GM12878 (cell line): ENCODE data around the gene CD34. TPM values are rescaled to one million over a fixed set of nuclear protein-coding genes. Genes with fewer than 3 reads are reported as not detected.
A peak's percentile ranks its signal among the peaks of the same experiment; 100 is the strongest.

ENCODE experiments used
- ATAC-seq: fragments of 200-7000 bp; cut with Tn5 transposase; 3 replicates; pipeline ENCODE4 v1.9.1; 2020; ENCODE audit warnings: mild to moderate bottlenecking, moderate library complexity
- BruUV-seq: library from RNA; stranded (reverse); fragments of 400-500 nt; replicated peaks from 2 replicates; lab custom pipeline; 2021; lab: Mats Ljungman, UMichigan
- CTCF ChIA-PET: fragments of 300-600 bp; sonication (Branson Sonifier 250); formaldehyde crosslinking; extraction: SDS; loops from one replicate; lab custom pipeline; 2021; ENCODE audit warnings: inconsistent platforms; lab: Yijun Ruan, JAX
- POLR2A ChIA-PET: fragments of 350-600 bp; formaldehyde crosslinking; extraction: SDS; loops from one replicate; lab custom pipeline; 2021; ENCODE audit warnings: inconsistent platforms; lab: Charles Lee
- RAD21 ChIA-PET: fragments of 300-600 bp; sonication (Branson Sonifier 250); formaldehyde crosslinking; loops from one replicate; lab custom pipeline; 2023; ENCODE audit warnings: antibody characterized with exemption; ENCODE audit not compliant: unreplicated experiment; lab: Charles Lee
- SMC1A ChIA-PET: fragments of 300-600 bp; sonication (Branson Sonifier 250); formaldehyde crosslinking; loops from one replicate; lab custom pipeline; 2023; ENCODE audit not compliant: unreplicated experiment, uncharacterized antibody; lab: Charles Lee
- DNase-seq: peaks from one replicate; pipeline ENCODE4 v3.0.0-alpha.2; 2011; ENCODE audit warnings: low read depth, low spot score
- FAIRE-seq: peaks from 3 replicates; lab custom pipeline; 2011; peaks lifted over from hg19 to GRCh38; lab: Jason Lieb, UNC
- H2AFZ ChIP-seq: 2 replicates; pipeline ENCODE4 v1.6.0; 2011; ENCODE audit warnings: low read depth, low read length, control low read depth; ENCODE audit not compliant: control insufficient read depth
- H3K27ac ChIP-seq: 2 replicates; pipeline ENCODE4 v1.5.1; 2011; ENCODE audit warnings: control low read depth; ENCODE audit not compliant: control insufficient read depth, insufficient read depth
- H3K27me3 ChIP-seq, 2 experiments: replicated peaks in 1 of 2; 2 replicates each; pipeline versions ENCODE4 v1.6.0 to v1.6.1; 2011; ENCODE audit warnings: low read length in 1 of 2; ENCODE audit not compliant: control insufficient read depth in 2 of 2, insufficient read depth in 2 of 2
- H3K36me3 ChIP-seq, 2 experiments: 2 replicates each; pipeline ENCODE4 v1.5.1; 2011; ENCODE audit warnings: low read length in 1 of 2; ENCODE audit not compliant: control insufficient read depth in 2 of 2, insufficient read depth in 2 of 2
- H3K4me1 ChIP-seq: 2 replicates; pipeline ENCODE4 v1.6.1; 2011; ENCODE audit warnings: mild to moderate bottlenecking, low read length, moderate library complexity, mixed read lengths; ENCODE audit not compliant: control insufficient read depth, insufficient read depth
- H3K4me2 ChIP-seq: 2 replicates; pipeline ENCODE4 v1.6.0; 2011; ENCODE audit warnings: control low read depth; ENCODE audit not compliant: control insufficient read depth, insufficient read depth
- H3K4me3 ChIP-seq: fragments of 200-600 bp; sonication (generic); 2 replicates; pipeline ENCODE4 v1.5.1; 2016
- H3K79me2 ChIP-seq: 2 replicates; pipeline ENCODE4 v1.6.0; 2011; ENCODE audit warnings: low read length; ENCODE audit not compliant: control insufficient read depth, insufficient read depth
- H3K9ac ChIP-seq: 2 replicates; pipeline ENCODE4 v1.8.0; 2011; ENCODE audit warnings: low read length, control low read depth, mixed read lengths; ENCODE audit not compliant: control insufficient read depth, insufficient read depth
- H3K9me3 ChIP-seq: replicated peaks from 3 replicates; pipeline ENCODE4 v1.5.1; 2011; ENCODE audit warnings: mild to moderate bottlenecking, low read length; ENCODE audit not compliant: control insufficient read depth, insufficient read depth
- H4K20me1 ChIP-seq: 2 replicates; pipeline ENCODE4 v1.6.0; 2011; ENCODE audit not compliant: control insufficient read depth, insufficient read depth
- EZH2 ChIP-seq: IDR thresholded peaks from 2 replicates; pipeline ENCODE4 v1.6.1; 2012; ENCODE audit warnings: low read depth, mild to moderate bottlenecking, control low read depth, inconsistent platforms, low read length, borderline replicate concordance; ENCODE audit not compliant: control insufficient read depth
- MEF2B ChIP-seq: fragments of 450-650 bp; IDR thresholded peaks from 2 replicates; pipeline ENCODE4 v1.6.1; 2018; ENCODE audit warnings: mild to moderate bottlenecking, moderate library complexity; ENCODE audit not compliant: partially characterized antibody, poor library complexity, severe bottlenecking
- MTA2 ChIP-seq: fragments of 450-650 bp; IDR thresholded peaks from 2 replicates; pipeline ENCODE4 v1.6.1; 2016; ENCODE audit warnings: low read depth, mild to moderate bottlenecking, moderate library complexity
- NFIC ChIP-seq: IDR thresholded peaks from 2 replicates; pipeline ENCODE4 v1.6.1; 2012; ENCODE audit warnings: low read depth, mild to moderate bottlenecking, inconsistent platforms, low read length, moderate library complexity
- NKRF ChIP-seq: fragments of 450-650 bp; conservative IDR thresholded peaks from 2 replicates; pipeline ENCODE4 v1.6.1; 2017; ENCODE audit warnings: mild to moderate bottlenecking, moderate library complexity
- POLR2AphosphoS2 ChIP-seq: IDR thresholded peaks from 2 replicates; pipeline ENCODE4 v1.6.1; 2011; ENCODE audit warnings: low read depth, mild to moderate bottlenecking, low read length, improper control_type of control experiment, moderate library complexity
- RUNX3 ChIP-seq: IDR thresholded peaks from 2 replicates; pipeline ENCODE4 v1.6.1; 2012; ENCODE audit warnings: low read length, inconsistent platforms
- STAT3 ChIP-seq: IDR thresholded peaks from 2 replicates; pipeline ENCODE4 v1.6.1; 2011; ENCODE audit warnings: low read depth, low read length, improper control_type of control experiment
- TCF7 ChIP-seq: IDR thresholded peaks from 2 replicates; pipeline ENCODE4 v1.6.1; 2014; ENCODE audit warnings: antibody characterized with exemption, borderline replicate concordance
- YY1 ChIP-seq: IDR thresholded peaks from 2 replicates; pipeline ENCODE4 v1.6.1; 2011; ENCODE audit warnings: low read depth, mild to moderate bottlenecking, low read length
- WGBS: methylation state at CpG from one replicate; pipeline ENCODE4 v1.1.6; 2016; ENCODE audit warnings: low lambda C conversion rate; ENCODE audit not compliant: insufficient replicate concordance, insufficient coverage; ENCODE audit errors: missing lambda C conversion rate; 5-methylcytosine and 5-hydroxymethylcytosine counted together
- in situ Hi-C: fragments of 300-500 bp; cut with MboI; formaldehyde crosslinking; loops from 9 replicates; pipeline ENCODE4 v1.14.3; 2018; ENCODE audit warnings: mixed read lengths
- intact Hi-C: fragments of 100-400 bp; cut with micrococcal nuclease; formaldehyde crosslinking; loops from one replicate; pipeline ENCODE4 v1.14.2; 2022; ENCODE audit not compliant: unreplicated experiment
- polyA plus RNA-seq, 11 experiments: library from polyadenylated mRNA; depleted of rRNA in 4 of 11; unstranded in 6 of 11; stranded (reverse) in 5 of 11; fragments of >200 nt; fragmentation: Nextera tagmentation in 4 of 11; fragmentation: Illumina TruSeq in 1 of 11; extraction: Ambion mirVana in 4 of 11; extraction: Trizol in 1 of 11; gene quantifications; 1 replicate in 1 of 11; 2 replicates in 10 of 11; pipeline versions ENCODE4 v1.2.1 to v1.2.3, GENCODE V29; 2011 to 2016; ENCODE audit warnings: inconsistent platforms in 2 of 11, missing spikeins in 2 of 11, low read depth in 1 of 11
- total RNA-seq, 4 experiments: library from RNA; depleted of rRNA in 3 of 4; stranded (reverse); fragments of >200 nt in 3 of 4; fragmentation: Illumina TruSeq in 1 of 4; extraction: Trizol in 1 of 4; gene quantifications; 2 replicates each; pipeline versions ENCODE4 v1.2.1 to v1.2.3, GENCODE V29; 2013 to 2021
- TF ChIP-seq, protein P1 (sequence below): fragments of 450-650 bp; formaldehyde crosslinking; IDR thresholded peaks from 2 replicates; pipeline ENCODE4 v1.5.0; 2022; ENCODE audit warnings: mild to moderate bottlenecking, missing genetic modification characterization
- TF ChIP-seq, protein P2 (sequence below): fragments of 450-650 bp; IDR thresholded peaks from 2 replicates; pipeline ENCODE4 v1.6.1; 2018; ENCODE audit warnings: mild to moderate bottlenecking, low read depth, moderate library complexity; ENCODE audit not compliant: partially characterized antibody

Gene CD34
- total and polyA plus RNA-seq, 10 of the 15 experiments (the other 5 are each of a cell fraction or from before 2014, with no cell fraction given) = under 0.01 to 0.08 (median 0.02) TPM; not detected in 6

GRCh38 chr1:207893737-207894582, 17.0 kb downstream of the CD34 start:
- TF ChIP-seq NFIC (no peak), MEF2B (peak; percentile 29), YY1 (0 out of 2 replicates have a peak, but pooled peaks have one; percentile 39), NKRF (no peak), TCF7 (no peak), RUNX3 (no peak), EZH2 (no peak), STAT3 (no peak), MTA2 (no peak), POLR2AphosphoS2 (no peak)
- TF ChIP-seq, protein P1, sequence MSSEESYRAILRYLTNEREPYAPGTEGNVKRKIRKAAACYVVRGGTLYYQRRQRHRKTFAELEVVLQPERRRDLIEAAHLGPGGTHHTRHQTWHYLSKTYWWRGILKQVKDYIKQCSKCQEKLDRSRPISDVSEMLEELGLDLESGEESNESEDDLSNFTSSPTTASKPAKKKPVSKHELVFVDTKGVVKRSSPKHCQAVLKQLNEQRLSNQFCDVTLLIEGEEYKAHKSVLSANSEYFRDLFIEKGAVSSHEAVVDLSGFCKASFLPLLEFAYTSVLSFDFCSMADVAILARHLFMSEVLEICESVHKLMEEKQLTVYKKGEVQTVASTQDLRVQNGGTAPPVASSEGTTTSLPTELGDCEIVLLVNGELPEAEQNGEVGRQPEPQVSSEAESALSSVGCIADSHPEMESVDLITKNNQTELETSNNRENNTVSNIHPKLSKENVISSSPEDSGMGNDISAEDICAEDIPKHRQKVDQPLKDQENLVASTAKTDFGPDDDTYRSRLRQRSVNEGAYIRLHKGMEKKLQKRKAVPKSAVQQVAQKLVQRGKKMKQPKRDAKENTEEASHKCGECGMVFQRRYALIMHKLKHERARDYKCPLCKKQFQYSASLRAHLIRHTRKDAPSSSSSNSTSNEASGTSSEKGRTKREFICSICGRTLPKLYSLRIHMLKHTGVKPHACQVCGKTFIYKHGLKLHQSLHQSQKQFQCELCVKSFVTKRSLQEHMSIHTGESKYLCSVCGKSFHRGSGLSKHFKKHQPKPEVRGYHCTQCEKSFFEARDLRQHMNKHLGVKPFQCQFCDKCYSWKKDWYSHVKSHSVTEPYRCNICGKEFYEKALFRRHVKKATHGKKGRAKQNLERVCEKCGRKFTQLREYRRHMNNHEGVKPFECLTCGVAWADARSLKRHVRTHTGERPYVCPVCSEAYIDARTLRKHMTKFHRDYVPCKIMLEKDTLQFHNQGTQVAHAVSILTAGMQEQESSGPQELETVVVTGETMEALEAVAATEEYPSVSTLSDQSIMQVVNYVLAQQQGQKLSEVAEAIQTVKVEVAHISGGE (CRISPR knock-in tag) = peak; percentile 85
- TF ChIP-seq, protein P2, sequence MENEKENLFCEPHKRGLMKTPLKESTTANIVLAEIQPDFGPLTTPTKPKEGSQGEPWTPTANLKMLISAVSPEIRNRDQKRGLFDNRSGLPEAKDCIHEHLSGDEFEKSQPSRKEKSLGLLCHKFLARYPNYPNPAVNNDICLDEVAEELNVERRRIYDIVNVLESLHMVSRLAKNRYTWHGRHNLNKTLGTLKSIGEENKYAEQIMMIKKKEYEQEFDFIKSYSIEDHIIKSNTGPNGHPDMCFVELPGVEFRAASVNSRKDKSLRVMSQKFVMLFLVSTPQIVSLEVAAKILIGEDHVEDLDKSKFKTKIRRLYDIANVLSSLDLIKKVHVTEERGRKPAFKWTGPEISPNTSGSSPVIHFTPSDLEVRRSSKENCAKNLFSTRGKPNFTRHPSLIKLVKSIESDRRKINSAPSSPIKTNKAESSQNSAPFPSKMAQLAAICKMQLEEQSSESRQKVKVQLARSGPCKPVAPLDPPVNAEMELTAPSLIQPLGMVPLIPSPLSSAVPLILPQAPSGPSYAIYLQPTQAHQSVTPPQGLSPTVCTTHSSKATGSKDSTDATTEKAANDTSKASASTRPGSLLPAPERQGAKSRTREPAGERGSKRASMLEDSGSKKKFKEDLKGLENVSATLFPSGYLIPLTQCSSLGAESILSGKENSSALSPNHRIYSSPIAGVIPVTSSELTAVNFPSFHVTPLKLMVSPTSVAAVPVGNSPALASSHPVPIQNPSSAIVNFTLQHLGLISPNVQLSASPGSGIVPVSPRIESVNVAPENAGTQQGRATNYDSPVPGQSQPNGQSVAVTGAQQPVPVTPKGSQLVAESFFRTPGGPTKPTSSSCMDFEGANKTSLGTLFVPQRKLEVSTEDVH = no peak
- H4K20me1 ChIP-seq = no peaks in the 10 kb centered on the region
- no peaks in the 10 kb centered on the region for H3K36me3 ChIP-seq
- no peaks in the 10 kb centered on the region for H3K9me3 ChIP-seq
- ChIA-PET POLR2A (interaction anchor here (1.6 kb wide), 1 partner anchor 8 kb away, joined by 3 read pairs; no protein-coding TSS in a partner anchor), SMC1A (interaction anchor here (0.9 to 5.6 kb wide), 6 partner anchors 9 to 81 kb away, joined by 3 to 81 read pairs (median 4); no protein-coding TSS in a partner anchor), RAD21 (interaction anchor here (1.2 to 4.3 kb wide), 5 partner anchors 8 to 70 kb away, joined by 3 to 75 read pairs (median 4); no protein-coding TSS in a partner anchor), CTCF (interaction anchor here (0.7 to 10.1 kb wide), 3 partner anchors 9 to 67 kb away, joined by 3 to 162 read pairs (median 4); no protein-coding TSS in a partner anchor)
- H2AFZ ChIP-seq = no peak overlapping the region
- in situ Hi-C loops (no loop called here), intact Hi-C loops (no loop called here)
- peaks cover 9% of the 10 kb centered on the region for H3K4me1 ChIP-seq
- ATAC-seq (no peak; the same call in 2 of the 3 replicates), FAIRE-seq (no peak), DNase-seq (no peak)
- no TSS peak for BruUV-seq
- WGBS = 23% methylated on average over 6 of the region's 6 CpGs
- H3K79me2 ChIP-seq = no peaks in the 10 kb centered on the region
- no peak overlapping the region for H3K4me2 ChIP-seq
- H3K27me3 ChIP-seq = peaks cover 0 to 2% of the 10 kb centered on the region in 2 experiments; a peak in 1 of 4 replicates
- no peak overlapping the region for H3K4me3 ChIP-seq
- no peak overlapping the region for H3K27ac ChIP-seq
- no peak overlapping the region for H3K9ac ChIP-seq
